Measurements from ENCODE around the gene ADGRF4. TPM values are rescaled to one million over a fixed set of nuclear protein-coding genes. Genes with fewer than 3 reads are reported as not detected.

ADGRF4 gene
- total and polyA plus RNA-seq, 2 of the 8 experiments (the other 6 are each of a cell fraction or from before 2014, with no cell fraction given), result 0.02 TPM; not detected in 1

- Histone ChIP-seq H3K79me2 (ENCODE audit: control insufficient read depth in 1 of 2, insufficient read depth in 2 of 2, low read length in 2 of 2) (no peaks in the 10 kb centered on the region), H3K14ac (ENCODE audit: insufficient read length) (no peak overlapping the region), H2BK5ac (ENCODE audit: low read depth, low read length) (no peak overlapping the region), H3K27ac (ENCODE audit: low read depth, low read length) (no peak overlapping the region), H3K4ac (replicated peaks; ENCODE audit: insufficient read length, low read depth, low read length) (no peak overlapping the region), H3K79me1 (ENCODE audit: low read depth, low read length) (no peaks in the 10 kb centered on the region), H2BK12ac (ENCODE audit: low read depth, low read length) (no peak overlapping the region), H3K9me3 (ENCODE audit: insufficient read depth in 2 of 2, low read depth in 1 of 2, low read length in 1 of 2) (no peaks in the 10 kb centered on the region), H3K4me1 (replicated peaks in 1 of 4; ENCODE audit: control insufficient read depth in 3 of 4, insufficient read depth in 4 of 4, low read length in 3 of 4) (no peaks in the 10 kb centered on the region), H2AFZ (ENCODE audit: low read length) (no peak overlapping the region), H4K5ac (ENCODE audit: insufficient read length, low read depth, low read length) (no peak overlapping the region), H2BK15ac (ENCODE audit: low read length) (no peak overlapping the region), H4K8ac (ENCODE audit: extremely low read depth, insufficient read depth, low read length) (no peak overlapping the region), H3K27me3 (replicated peaks in 1 of 4; ENCODE audit: control insufficient read depth in 3 of 4, extremely low read depth in 1 of 4, insufficient read depth in 3 of 4, low read length in 3 of 4) (no peaks in the 10 kb centered on the region), H3K36me3 (ENCODE audit: control insufficient read depth in 2 of 4, insufficient read depth in 4 of 4, low read length in 3 of 4) (no peaks in the 10 kb centered on the region), H3K18ac (ENCODE audit: extremely low read depth, low read length) (no peak overlapping the region), H3K4me2 (ENCODE audit: insufficient read depth in 1 of 2, low read depth in 2 of 2, low read length in 2 of 2) (no peak overlapping the region), H4K91ac (replicated peaks; ENCODE audit: insufficient read length, low read length) (no peak overlapping the region), H3K56ac (replicated peaks; ENCODE audit: insufficient read length, low read depth, low read length) (no peak overlapping the region), H2BK120ac (replicated peaks; ENCODE audit: low read depth, low read length) (no peak overlapping the region), H2BK20ac (ENCODE audit: low read length) (no peak overlapping the region), H3K23me2 (ENCODE audit: low read depth, low read length) (no peaks in the 10 kb centered on the region), H3K4me3 (ENCODE audit: extremely low read depth in 1 of 4, insufficient read depth in 2 of 4, low read depth in 3 of 4, low read length in 4 of 4) (no peak overlapping the region), H4K20me1 (replicated peaks in 1 of 2; ENCODE audit: control insufficient read depth in 1 of 2, insufficient read depth in 2 of 2, low read length in 2 of 2) (no peaks in the 10 kb centered on the region), H2AK5ac (ENCODE audit: low read depth, low read length) (no peak overlapping the region), H3K9ac (replicated peaks in 1 of 4; ENCODE audit: extremely low read depth in 1 of 4, low read depth in 3 of 4, low read length in 3 of 4) (no peak overlapping the region), H3K23ac (ENCODE audit: insufficient read length) (no peak overlapping the region)
- ChIA-PET CTCF (ENCODE audit: partially characterized antibody) (interaction anchor here (0.6 kb wide), 1 partner anchor 652 kb away, joined by 3 read pairs; no protein-coding TSS in a partner anchor), POLR2A (ENCODE audit: partially characterized antibody) (no interaction called here)
- FAIRE-seq (no peak), DNase-seq (ENCODE audit: low read depth in 1 of 2, low spot score in 2 of 2) (no peak)
- 88% methylated on average over 1 of the region's 1 CpG; no CpG with 5 or more reads in 1 of the 2 experiments for WGBS, 2 experiments (ENCODE audit: extremely low coverage in 1 of 2, insufficient coverage in 1 of 2, insufficient read length in 1 of 2, insufficient replicate concordance in 2 of 2, low coverage in 1 of 2, low lambda C conversion rate in 2 of 2, missing lambda C conversion rate in 1 of 2)
- TF ChIP-seq PHF8 (conservative IDR thresholded peaks at IDR 0.05; ENCODE audit: low read depth, low read length), result no peak
- no peak for TF ChIP-seq SP4 (IDR thresholded peaks at IDR 0.05; ENCODE audit: low read length)
- no peak for TF ChIP-seq FOSL1 (IDR thresholded peaks at IDR 0.05; ENCODE audit: insufficient read depth, low read depth, low read length)
- no peak for TF ChIP-seq MAX (IDR thresholded peaks at IDR 0.05)
- no peak for TF ChIP-seq NANOG (IDR thresholded peaks at IDR 0.05; ENCODE audit: insufficient read depth, low read depth, low read length, poor library complexity, severe bottlenecking)
- no peak for TF ChIP-seq SAP30 (IDR thresholded peaks at IDR 0.05; ENCODE audit: insufficient read depth, insufficient replicate concordance, low read length)
- no peak for TF ChIP-seq RBBP5 (IDR thresholded peaks at IDR 0.05; ENCODE audit: borderline replicate concordance, low read depth, low read length)
- TF ChIP-seq EP300 (IDR thresholded peaks at IDR 0.05; ENCODE audit: borderline replicate concordance in 1 of 2, low read depth in 2 of 2, low read length in 2 of 2), result no peak
- no peak for TF ChIP-seq RXRA (IDR thresholded peaks at IDR 0.05; ENCODE audit: insufficient read depth, low read depth, low read length)
- no peak for TF ChIP-seq SIX5 (IDR thresholded peaks at IDR 0.05; ENCODE audit: low read depth, low read length)
- no peak for TF ChIP-seq TAF1 (IDR thresholded peaks at IDR 0.05; ENCODE audit: low read depth, low read length)
- TF ChIP-seq EZH2 (IDR thresholded peaks at IDR 0.05; ENCODE audit: low read depth, low read length, severe bottlenecking), result no peak
Observed at GRCh38 chr6:47681201-47681990, 17.0 kb upstream of the ADGRF4 start.

All from H1 (cell line).